H9 (cell line): ENCODE results near the gene C16orf87. TPM values are rescaled to one million over a fixed set of nuclear protein-coding genes. Genes with fewer than 3 reads are reported as not detected.

Source experiments
- DNase-seq: peaks from one replicate; pipeline ENCODE4 v3.0.0-alpha.2; 2017
- H2AFZ ChIP-seq: one replicate; pipeline ENCODE4 v1.6.1; 2013; ENCODE audit warnings: mild to moderate bottlenecking, low read length, control low read depth, moderate library complexity
- H2AK5ac ChIP-seq: 2 replicates; pipeline ENCODE4 v1.6.1; 2013; ENCODE audit warnings: low read length, control low read depth, mixed read lengths; ENCODE audit not compliant: insufficient read length
- H2BK120ac ChIP-seq: one replicate; pipeline ENCODE4 v1.6.1; 2013; ENCODE audit warnings: low read depth, mild to moderate bottlenecking, low read length, control low read depth, inconsistent platforms; ENCODE audit not compliant: poor library complexity, severe bottlenecking
- H2BK12ac ChIP-seq: 2 replicates; pipeline ENCODE4 v1.6.1; 2013; ENCODE audit warnings: low read length, control low read depth, mixed read lengths, low read depth; ENCODE audit not compliant: insufficient read length
- H2BK15ac ChIP-seq: 2 replicates; pipeline ENCODE4 v1.6.1; 2013; ENCODE audit warnings: low read depth, low read length, control low read depth
- H2BK20ac ChIP-seq: one replicate; pipeline ENCODE4 v1.6.1; 2013; ENCODE audit warnings: low read depth, mild to moderate bottlenecking, low read length, control low read depth, inconsistent platforms; ENCODE audit not compliant: poor library complexity, severe bottlenecking
- H2BK5ac ChIP-seq: 2 replicates; pipeline ENCODE4 v1.6.1; 2013; ENCODE audit warnings: low read length, control low read depth, mixed read lengths; ENCODE audit not compliant: insufficient read length
- H3K14ac ChIP-seq: 2 replicates; pipeline ENCODE4 v1.6.1; 2013; ENCODE audit warnings: low read length, control low read depth; ENCODE audit not compliant: insufficient read depth
- H3K18ac ChIP-seq: 2 replicates; pipeline ENCODE4 v1.6.1; 2013; ENCODE audit warnings: low read depth, mild to moderate bottlenecking, mixed read lengths, low read length, control low read depth; ENCODE audit not compliant: insufficient read length
- H3K23ac ChIP-seq: 2 replicates; pipeline ENCODE4 v1.6.1; 2013; ENCODE audit warnings: low read length, control low read depth, mixed read lengths, low read depth; ENCODE audit not compliant: insufficient read length
- H3K23me2 ChIP-seq: 2 replicates; pipeline ENCODE4 v1.6.1; 2013; ENCODE audit warnings: low read depth, mild to moderate bottlenecking, mixed read lengths, low read length, control low read depth; ENCODE audit not compliant: insufficient read length, poor library complexity, severe bottlenecking
- H3K27ac ChIP-seq: 2 replicates; pipeline ENCODE4 v1.5.1; 2013; ENCODE audit warnings: low read length, control low read depth, mixed read lengths, low read depth; ENCODE audit not compliant: insufficient read length
- H3K27me3 ChIP-seq: 2 replicates; pipeline ENCODE4 v1.6.1; 2013; ENCODE audit warnings: low read length, control low read depth, inconsistent platforms; ENCODE audit not compliant: insufficient read depth
- H3K4ac ChIP-seq: 2 replicates; pipeline ENCODE4 v1.6.1; 2013; ENCODE audit warnings: low read depth, mild to moderate bottlenecking, control low read depth, inconsistent platforms, low read length, moderate library complexity
- H3K4me1 ChIP-seq: 2 replicates; pipeline ENCODE4 v1.6.1; 2013; ENCODE audit warnings: low read length, control low read depth, inconsistent platforms; ENCODE audit not compliant: insufficient read depth
- H3K4me2 ChIP-seq: 2 replicates; pipeline ENCODE4 v1.6.1; 2013; ENCODE audit warnings: low read length, control low read depth, mixed read lengths; ENCODE audit not compliant: insufficient read length, insufficient read depth
- H3K56ac ChIP-seq: 2 replicates; pipeline ENCODE4 v1.6.1; 2013; ENCODE audit warnings: low read depth, mild to moderate bottlenecking, mixed read lengths, low read length, control low read depth; ENCODE audit not compliant: insufficient read length
- H3K79me1 ChIP-seq: 2 replicates; pipeline ENCODE4 v1.6.1; 2013; ENCODE audit warnings: low read depth, mild to moderate bottlenecking, moderate library complexity, low read length, control low read depth, inconsistent platforms; ENCODE audit not compliant: insufficient read depth, poor library complexity, severe bottlenecking
- H3K79me2 ChIP-seq: 2 replicates; pipeline ENCODE4 v1.6.1; 2013; ENCODE audit warnings: low read length, control low read depth, inconsistent platforms; ENCODE audit not compliant: insufficient read depth
- H3K9ac ChIP-seq: 2 replicates; pipeline ENCODE4 v1.6.1; 2013; ENCODE audit warnings: low read length, control low read depth, mixed read lengths; ENCODE audit not compliant: insufficient read length; ENCODE audit errors: extremely low read depth
- H3K9me3 ChIP-seq: one replicate; pipeline ENCODE4 v1.6.1; 2013; ENCODE audit warnings: low read depth, low read length, inconsistent platforms; ENCODE audit not compliant: control insufficient read depth
- H3T11ph ChIP-seq: one replicate; pipeline ENCODE4 v1.6.1; 2013; ENCODE audit warnings: mild to moderate bottlenecking, low read length, control low read depth, inconsistent platforms
- H4K20me1 ChIP-seq: one replicate; pipeline ENCODE4 v1.6.1; 2013; ENCODE audit not compliant: control insufficient read depth, insufficient read length, insufficient read depth
- H4K5ac ChIP-seq: 2 replicates; pipeline ENCODE4 v1.6.1; 2013; ENCODE audit warnings: low read depth, mild to moderate bottlenecking, mixed read lengths, low read length, control low read depth; ENCODE audit not compliant: insufficient read length
- H4K8ac ChIP-seq: replicated peaks from 2 replicates; pipeline ENCODE4 v1.6.1; 2013; ENCODE audit warnings: low read length, control low read depth, mixed read lengths, low read depth; ENCODE audit not compliant: insufficient read length
- H4K91ac ChIP-seq: 2 replicates; pipeline ENCODE4 v1.6.1; 2013; ENCODE audit warnings: low read depth, mild to moderate bottlenecking, moderate library complexity, mixed read lengths, low read length, control low read depth; ENCODE audit not compliant: insufficient read length
- H3K27ac Mint-ChIP-seq, 3 experiments: 2 replicates in 2 of 3; 3 replicates in 1 of 3; pipeline ENCODE4 v1.8.0; 2020 to 2021; ENCODE audit warnings: mixed read lengths in 3 of 3, mild to moderate bottlenecking in 1 of 3, moderate library complexity in 1 of 3
- H3K27me3 Mint-ChIP-seq: 2 replicates; pipeline ENCODE4 v1.8.0; 2021; ENCODE audit warnings: low read depth, mild to moderate bottlenecking, moderate library complexity, mixed read lengths
- H3K36me3 Mint-ChIP-seq, 3 experiments: 2 replicates in 2 of 3; 3 replicates in 1 of 3; pipeline ENCODE4 v1.8.0; 2020 to 2021; ENCODE audit warnings: low read depth in 3 of 3, mixed read lengths in 3 of 3; ENCODE audit not compliant: insufficient read depth in 1 of 3
- H3K4me1 Mint-ChIP-seq, 2 experiments: 2 replicates each; pipeline ENCODE4 v1.8.0; 2020; ENCODE audit warnings: mixed read lengths in 2 of 2
- H3K4me3 Mint-ChIP-seq, 2 experiments: 2 replicates in 1 of 2; 3 replicates in 1 of 2; pipeline ENCODE4 v1.8.0; 2020 to 2021; ENCODE audit warnings: mild to moderate bottlenecking in 2 of 2, mixed read lengths in 2 of 2, moderate library complexity in 1 of 2
- H3K9me3 Mint-ChIP-seq, 2 experiments: 2 replicates in 1 of 2; 3 replicates in 1 of 2; pipeline ENCODE4 v1.8.0; 2020; ENCODE audit warnings: mild to moderate bottlenecking in 2 of 2, mixed read lengths in 2 of 2, moderate library complexity in 1 of 2
- WGBS: extraction: QIAGEN DNeasy Blood & Tissue Kit; methylation state at CpG from one replicate; pipeline ENCODE4 v1.1.7; 2013; ENCODE audit warnings: missing lambda C conversion rate, low lambda C conversion rate, mixed read lengths; ENCODE audit not compliant: insufficient read length; ENCODE audit errors: extremely low coverage; 5-methylcytosine and 5-hydroxymethylcytosine counted together
- total RNA-seq: library from RNA; stranded (reverse); gene quantifications from 2 replicates; pipeline ENCODE4 v1.2.1, GENCODE V29; 2021
- TF ChIP-seq, protein P1 (sequence below): fragments of 200-600 bp; sonication (generic); conservative IDR thresholded peaks from 3 replicates; pipeline ENCODE4 v1.8.0; 2021; ENCODE audit warnings: antibody characterized with exemption, mild to moderate bottlenecking

The C16orf87 gene
- total RNA-seq, 1 experiment from 2014 or later: 16.7 TPM

GRCh38 chr16:46796764-46797269 is 34.2 kb downstream of the C16orf87 start:
- no peak overlapping the region for H2BK5ac ChIP-seq
- no CpG with 5 or more reads among the region's 1 CpG for WGBS
- peaks cover 31 to 44% (median 33%) of the 10 kb centered on the region in 3 experiments for H3K36me3 Mint-ChIP-seq
- no peaks in the 10 kb centered on the region for H3K79me1 ChIP-seq
- no peaks in the 10 kb centered on the region for H3K27me3 ChIP-seq
- no peak overlapping the region for H3K27ac ChIP-seq
- no peak overlapping the region for H3K4ac ChIP-seq
- no peaks in the 10 kb centered on the region for H3K27me3 Mint-ChIP-seq
- no peak overlapping the region for H2AFZ ChIP-seq
- no peak overlapping the region for H4K5ac ChIP-seq
- H3K9ac ChIP-seq: no peak overlapping the region
- TF ChIP-seq, protein P1, sequence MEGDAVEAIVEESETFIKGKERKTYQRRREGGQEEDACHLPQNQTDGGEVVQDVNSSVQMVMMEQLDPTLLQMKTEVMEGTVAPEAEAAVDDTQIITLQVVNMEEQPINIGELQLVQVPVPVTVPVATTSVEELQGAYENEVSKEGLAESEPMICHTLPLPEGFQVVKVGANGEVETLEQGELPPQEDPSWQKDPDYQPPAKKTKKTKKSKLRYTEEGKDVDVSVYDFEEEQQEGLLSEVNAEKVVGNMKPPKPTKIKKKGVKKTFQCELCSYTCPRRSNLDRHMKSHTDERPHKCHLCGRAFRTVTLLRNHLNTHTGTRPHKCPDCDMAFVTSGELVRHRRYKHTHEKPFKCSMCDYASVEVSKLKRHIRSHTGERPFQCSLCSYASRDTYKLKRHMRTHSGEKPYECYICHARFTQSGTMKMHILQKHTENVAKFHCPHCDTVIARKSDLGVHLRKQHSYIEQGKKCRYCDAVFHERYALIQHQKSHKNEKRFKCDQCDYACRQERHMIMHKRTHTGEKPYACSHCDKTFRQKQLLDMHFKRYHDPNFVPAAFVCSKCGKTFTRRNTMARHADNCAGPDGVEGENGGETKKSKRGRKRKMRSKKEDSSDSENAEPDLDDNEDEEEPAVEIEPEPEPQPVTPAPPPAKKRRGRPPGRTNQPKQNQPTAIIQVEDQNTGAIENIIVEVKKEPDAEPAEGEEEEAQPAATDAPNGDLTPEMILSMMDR: no peak
- no peak overlapping the region for H3K56ac ChIP-seq
- DNase-seq: no peak
- no peaks in the 10 kb centered on the region for H3K9me3 ChIP-seq
- H3K23me2 ChIP-seq: no peaks in the 10 kb centered on the region
- H3K4me2 ChIP-seq: no peak overlapping the region
- no peak overlapping the region for H2BK15ac ChIP-seq
- H3K4me3 Mint-ChIP-seq: no peak overlapping the region
- H4K20me1 ChIP-seq: no peaks in the 10 kb centered on the region
- H4K91ac ChIP-seq: no peak overlapping the region
- H4K8ac ChIP-seq: no peak overlapping the region
- no peak overlapping the region for H2BK20ac ChIP-seq
- H3K9me3 Mint-ChIP-seq: peaks cover 29 to 33% of the 10 kb centered on the region in 2 experiments
- peaks cover 0 to 3% of the 10 kb centered on the region in 2 experiments; a peak in 2 of 4 replicates for H3K4me1 Mint-ChIP-seq
- H3K27ac Mint-ChIP-seq: no peak overlapping the region
- no peak overlapping the region for H3K14ac ChIP-seq
- H3T11ph ChIP-seq: no peak overlapping the region
- H3K79me2 ChIP-seq: no peaks in the 10 kb centered on the region
- H3K4me1 ChIP-seq: no peaks in the 10 kb centered on the region
- H3K18ac ChIP-seq: no peak overlapping the region
- H2BK12ac ChIP-seq: no peak overlapping the region
- H2AK5ac ChIP-seq: no peak overlapping the region
- no peak overlapping the region for H3K23ac ChIP-seq
- no peak overlapping the region for H2BK120ac ChIP-seq
